ENCODE data around the gene GABARAP. TPM values are rescaled to one million over a fixed set of nuclear protein-coding genes. Genes with fewer than 3 reads are reported as not detected.

GABARAP gene
- total and polyA plus RNA-seq, 10 of the 15 experiments (the other 5 are each of a cell fraction or from before 2014, with no cell fraction given) = 134 to 613 (median 285) TPM

DNA sequence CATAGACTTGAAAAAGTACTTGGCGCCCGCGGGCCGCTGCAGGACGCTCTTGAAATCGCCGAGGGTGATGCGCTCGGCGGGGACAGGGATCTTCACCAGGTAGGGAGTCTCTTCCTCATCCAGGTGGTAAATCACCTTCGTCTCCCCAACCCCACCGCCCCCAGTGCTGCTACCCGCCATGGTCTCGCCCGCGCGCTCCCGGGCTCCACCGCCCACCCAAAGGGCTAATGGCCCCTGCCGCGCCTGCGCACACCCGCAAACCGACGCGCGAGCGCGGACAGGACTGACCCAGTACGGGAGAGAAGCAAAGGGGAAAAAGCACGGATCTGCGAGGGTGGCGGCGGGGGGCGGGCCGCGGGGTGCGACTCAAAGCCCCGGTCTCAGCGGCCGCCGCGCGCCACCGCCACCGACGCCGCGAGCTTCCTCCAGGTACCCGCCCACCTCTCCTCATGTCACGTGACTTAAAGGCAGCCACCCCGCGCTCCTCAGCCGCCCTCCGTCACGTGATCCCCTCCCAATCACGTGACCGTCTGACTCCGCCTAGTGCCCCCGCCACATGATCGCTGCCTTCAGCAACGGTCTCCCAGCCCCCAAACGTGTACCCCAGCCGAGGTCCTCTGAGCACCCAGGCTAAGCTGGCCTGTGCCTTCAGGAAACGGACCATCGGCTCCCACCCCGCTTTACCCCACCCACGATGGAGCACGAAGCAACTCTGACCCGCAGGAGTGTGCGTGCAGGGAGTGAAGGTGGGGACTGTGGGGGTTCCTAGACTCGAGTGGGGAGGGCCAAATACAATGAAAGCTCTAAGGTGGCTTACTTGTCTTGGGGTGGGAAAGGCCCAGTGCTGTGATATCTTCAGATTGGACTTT is 7.9 kb downstream of the GABARAP start, which contains the start of gene DVL2 (continued):
- TF ChIP-seq SKIL (IDR thresholded peaks at IDR 0.05; ENCODE audit: low read depth, poor library complexity, severe bottlenecking) = no peak
- TF ChIP-seq ZNF207 (IDR thresholded peaks at IDR 0.05; ENCODE audit: borderline replicate concordance) = peak; percentile 69; the same call in 1 of the 2 replicates
- TF ChIP-seq, protein P1, sequence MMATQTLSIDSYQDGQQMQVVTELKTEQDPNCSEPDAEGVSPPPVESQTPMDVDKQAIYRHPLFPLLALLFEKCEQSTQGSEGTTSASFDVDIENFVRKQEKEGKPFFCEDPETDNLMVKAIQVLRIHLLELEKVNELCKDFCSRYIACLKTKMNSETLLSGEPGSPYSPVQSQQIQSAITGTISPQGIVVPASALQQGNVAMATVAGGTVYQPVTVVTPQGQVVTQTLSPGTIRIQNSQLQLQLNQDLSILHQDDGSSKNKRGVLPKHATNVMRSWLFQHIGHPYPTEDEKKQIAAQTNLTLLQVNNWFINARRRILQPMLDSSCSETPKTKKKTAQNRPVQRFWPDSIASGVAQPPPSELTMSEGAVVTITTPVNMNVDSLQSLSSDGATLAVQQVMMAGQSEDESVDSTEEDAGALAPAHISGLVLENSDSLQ (IDR thresholded peaks at IDR 0.05) = peak; percentile 50
- TF ChIP-seq RB1 (IDR thresholded peaks at IDR 0.05; ENCODE audit: borderline replicate concordance) = peak; percentile 81; the same call in 1 of the 2 replicates
- TF ChIP-seq SP1 (IDR thresholded peaks at IDR 0.05; ENCODE audit: low read depth, low read length) = peak; percentile 81
- TF ChIP-seq RCOR1 (conservative IDR thresholded peaks at IDR 0.05; ENCODE audit: low read depth, low read length) = 0 out of 2 replicates have a peak, but pooled peaks have one; percentile 46
- TF ChIP-seq, protein P2, sequence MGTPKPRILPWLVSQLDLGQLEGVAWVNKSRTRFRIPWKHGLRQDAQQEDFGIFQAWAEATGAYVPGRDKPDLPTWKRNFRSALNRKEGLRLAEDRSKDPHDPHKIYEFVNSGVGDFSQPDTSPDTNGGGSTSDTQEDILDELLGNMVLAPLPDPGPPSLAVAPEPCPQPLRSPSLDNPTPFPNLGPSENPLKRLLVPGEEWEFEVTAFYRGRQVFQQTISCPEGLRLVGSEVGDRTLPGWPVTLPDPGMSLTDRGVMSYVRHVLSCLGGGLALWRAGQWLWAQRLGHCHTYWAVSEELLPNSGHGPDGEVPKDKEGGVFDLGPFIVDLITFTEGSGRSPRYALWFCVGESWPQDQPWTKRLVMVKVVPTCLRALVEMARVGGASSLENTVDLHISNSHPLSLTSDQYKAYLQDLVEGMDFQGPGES (IDR thresholded peaks at IDR 0.05) = peak; percentile 87; the same call in 1 of the 2 replicates
- TF ChIP-seq SRF (IDR thresholded peaks at IDR 0.05; ENCODE audit: low read depth in 2 of 2, low read length in 2 of 2) = 0 out of 4 replicates have a peak, but pooled peaks of 1 of the 2 experiments have one; percentile 4
- TF ChIP-seq JUNB (IDR thresholded peaks at IDR 0.05) = no peak
- no peak for TF ChIP-seq NR2C2 (IDR thresholded peaks at IDR 0.05; ENCODE audit: borderline replicate concordance, control insufficient read depth, insufficient read length, low read depth)
- TF ChIP-seq POLR2AphosphoS5 (IDR thresholded peaks at IDR 0.05; ENCODE audit: low read length) = peak; percentile 88
- TF ChIP-seq GABPA (IDR thresholded peaks at IDR 0.05; ENCODE audit: low read depth) = no peak
- TF ChIP-seq POU2F2 (IDR thresholded peaks at IDR 0.05; ENCODE audit: borderline replicate concordance, low read depth, low read length) = peak; percentile 81; the same call in 2 of the 3 replicates
- no peak for TF ChIP-seq EED (IDR thresholded peaks at IDR 0.05; ENCODE audit: low read depth)
- no peak for TF ChIP-seq CHD4 (IDR thresholded peaks at IDR 0.05)
- peak; percentile 96 to 100 for TF ChIP-seq BHLHE40 (IDR thresholded peaks at IDR 0.05; ENCODE audit: borderline replicate concordance in 1 of 2, low read depth in 2 of 2, low read length in 1 of 2)
- TF ChIP-seq TAF1 (IDR thresholded peaks at IDR 0.05; ENCODE audit: borderline replicate concordance, low read depth, low read length) = 0 out of 2 replicates have a peak, but pooled peaks have one; percentile 18
- peak; percentile 82 for TF ChIP-seq DPF2 (IDR thresholded peaks at IDR 0.05)
- TF ChIP-seq BMI1 (IDR thresholded peaks at IDR 0.05; ENCODE audit: borderline replicate concordance) = no peak
- peak; percentile 100 for TF ChIP-seq RAD51 (IDR thresholded peaks at IDR 0.05)
- no peak for TF ChIP-seq HSF1 (IDR thresholded peaks at IDR 0.05; ENCODE audit: low read depth, low read length)

All from GM12878 (cell line).